ENCODE results near the gene MRPS25.

MRPS25 gene

GRCh38 chr3:15023719-15024118 is 41.4 kb downstream of the MRPS25 start:
- Histone ChIP-seq H3K36me3 (ENCODE audit: control insufficient read depth in 2 of 2, insufficient read depth in 1 of 2, low read length in 2 of 2) (peaks cover 42 to 87% of the 10 kb centered on the region in 2 experiments), H3K4me3 (ENCODE audit: low read depth, low read length) (no peak overlapping the region), H3K4me1 (ENCODE audit: control insufficient read depth, insufficient read depth, low read length) (no peaks in the 10 kb centered on the region), H3K27ac (ENCODE audit: extremely low read depth, low read depth, low read length) (no peak overlapping the region), H3K9me3 (ENCODE audit: control insufficient read depth, insufficient read depth, low read depth, low read length) (no peaks in the 10 kb centered on the region)
- no peak for TF ChIP-seq ZNF658 (tag by site-specific recombination; IDR thresholded peaks at IDR 0.05)
- TF ChIP-seq ZBTB11 (tag by site-specific recombination; conservative IDR thresholded peaks at IDR 0.05; ENCODE audit: low read depth), result no peak
- no peak for TF ChIP-seq YY2 (tag by site-specific recombination; IDR thresholded peaks at IDR 0.05)
- no peak for TF ChIP-seq ZNF311 (tag by site-specific recombination; IDR thresholded peaks at IDR 0.05; ENCODE audit: borderline replicate concordance)
- TF ChIP-seq ZNF433 (tag by site-specific recombination; IDR thresholded peaks at IDR 0.05; ENCODE audit: low read depth), result no peak
- no peak for TF ChIP-seq FEZF1 (tag by site-specific recombination; IDR thresholded peaks at IDR 0.05)
- no peak for TF ChIP-seq ZBTB1 (tag by site-specific recombination; IDR thresholded peaks at IDR 0.05)
- TF ChIP-seq ZBTB21 (tag by site-specific recombination; IDR thresholded peaks at IDR 0.05), result no peak
- no peak for TF ChIP-seq ZNF292 (tag by site-specific recombination; IDR thresholded peaks at IDR 0.05; ENCODE audit: borderline replicate concordance, low read depth)
- TF ChIP-seq ATF2 (tag by site-specific recombination; IDR thresholded peaks at IDR 0.05; ENCODE audit: low read depth), result no peak
- TF ChIP-seq SCRT2 (tag by site-specific recombination; IDR thresholded peaks at IDR 0.05), result no peak
- no peak for TF ChIP-seq PRDM4 (tag by site-specific recombination; IDR thresholded peaks at IDR 0.05)
- TF ChIP-seq ZEB2 (tag by site-specific recombination; IDR thresholded peaks at IDR 0.05), result no peak
- TF ChIP-seq ZNF121 (tag by site-specific recombination; IDR thresholded peaks at IDR 0.05), result no peak
- TF ChIP-seq ZNF404 (tag by site-specific recombination; IDR thresholded peaks at IDR 0.05), result no peak
- TF ChIP-seq HIC1 (tag by site-specific recombination; IDR thresholded peaks at IDR 0.05), result no peak
- TF ChIP-seq ZNF174 (tag by site-specific recombination; IDR thresholded peaks at IDR 0.05), result no peak
- no peak for TF ChIP-seq KLF8 (tag by site-specific recombination; IDR thresholded peaks at IDR 0.05)
- CTCF ChIA-PET, result interaction anchor here (0.6 kb wide), 1 partner anchor 939 kb away, joined by 4 read pairs; no protein-coding TSS in a partner anchor
- POLR2A ChIA-PET, result no interaction called here

All from HEK293 (cell line).